GOT3 (cell line): Measurements from ENCODE around the gene EMC6.
"Not testable (repeated sequence)": the region's sequence is repeated elsewhere in the genome, so short reads cannot be mapped to it uniquely, and the experiment has no call there.

Experiments
- DNase-seq: peaks from one replicate; lab custom pipeline; 2025; ENCODE audit warnings: mixed read lengths; lab: John Stamatoyannopoulos, UW

The EMC6 gene

DNA sequence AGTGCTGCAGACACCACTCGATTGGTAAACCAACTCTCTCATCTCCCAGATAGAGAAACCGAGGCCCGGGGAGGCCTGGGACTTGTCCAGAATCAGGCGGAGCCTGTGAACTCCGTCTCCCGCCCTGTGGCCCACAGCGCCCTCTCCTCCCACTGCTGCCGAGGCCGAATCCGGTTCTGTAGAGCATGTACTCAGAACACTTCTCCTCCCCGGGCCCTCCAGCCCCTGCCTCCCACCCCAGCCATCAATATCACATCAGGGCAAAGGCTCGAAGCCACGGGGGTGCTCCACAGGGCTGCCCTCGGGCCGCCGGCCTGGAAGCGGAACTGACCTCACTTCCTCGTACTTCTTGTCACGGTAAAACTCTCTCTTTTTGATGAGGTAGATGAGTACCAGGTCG lies 13.0 kb downstream of the EMC6 start:
- no peak for DNase-seq

DNA sequence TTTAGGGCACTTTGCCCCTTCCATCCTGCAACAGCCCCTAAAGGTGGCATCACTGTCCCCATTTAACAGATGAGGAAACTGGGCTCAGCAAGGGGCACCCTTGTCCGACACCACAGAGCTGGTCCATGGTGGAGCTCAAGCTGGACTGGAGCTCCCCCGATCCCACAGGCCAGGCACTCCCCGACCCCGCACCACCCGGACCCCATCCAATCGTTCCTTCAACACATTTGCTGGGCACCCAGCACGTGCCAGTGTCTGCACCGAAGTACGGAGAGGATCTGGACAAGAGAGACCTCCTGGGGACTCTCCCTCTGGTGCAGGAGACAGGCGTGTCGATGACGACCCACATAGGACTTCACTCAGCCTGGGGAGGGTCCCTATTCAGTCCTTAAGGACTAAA lies 13.4 kb downstream of the EMC6 start:
- DNase-seq: no peak

DNA sequence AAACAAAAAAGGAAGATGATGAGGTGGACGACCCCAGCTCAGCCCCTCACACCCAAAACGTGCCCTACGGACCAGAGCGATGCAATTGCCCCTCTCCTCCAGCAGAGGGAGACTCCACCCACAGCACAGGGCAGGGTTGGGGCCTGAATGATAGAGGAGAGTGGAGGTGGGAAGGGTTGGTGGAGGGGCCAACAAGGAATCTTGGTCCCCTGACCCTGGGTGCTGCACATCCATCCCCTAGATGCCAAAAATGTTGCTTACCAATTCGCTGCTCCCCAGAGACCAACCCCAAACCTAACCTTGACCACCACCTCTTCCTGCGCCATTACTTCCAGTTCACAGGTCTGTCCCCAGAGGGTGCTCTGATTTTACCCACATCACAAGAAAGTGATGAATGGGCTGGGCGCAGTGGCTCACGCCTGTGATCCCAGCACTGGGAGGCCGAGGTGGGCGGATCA lies 14.5 kb downstream of the EMC6 start:
- DNase-seq: no peak

DNA sequence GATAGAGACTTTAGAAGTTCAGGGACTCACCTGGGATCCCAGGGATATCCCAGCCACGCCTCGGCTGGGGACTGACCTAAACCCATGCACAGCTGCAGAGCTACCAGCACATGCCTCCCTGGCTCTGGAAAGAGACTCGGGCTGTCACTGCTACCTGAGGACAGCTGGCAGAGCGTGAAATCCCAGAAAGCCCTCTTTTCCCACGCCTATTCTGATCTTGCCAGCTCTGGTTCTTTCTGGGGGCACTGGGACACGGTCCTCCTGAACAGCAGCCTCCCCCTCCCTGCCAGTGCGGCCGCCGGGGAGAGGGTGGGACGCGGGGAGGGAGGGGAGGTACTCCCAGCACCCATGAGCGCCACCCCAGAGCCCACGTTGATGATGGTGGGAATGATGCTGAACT lies 16.6 kb downstream of the EMC6 start:
- no peak for DNase-seq

DNA sequence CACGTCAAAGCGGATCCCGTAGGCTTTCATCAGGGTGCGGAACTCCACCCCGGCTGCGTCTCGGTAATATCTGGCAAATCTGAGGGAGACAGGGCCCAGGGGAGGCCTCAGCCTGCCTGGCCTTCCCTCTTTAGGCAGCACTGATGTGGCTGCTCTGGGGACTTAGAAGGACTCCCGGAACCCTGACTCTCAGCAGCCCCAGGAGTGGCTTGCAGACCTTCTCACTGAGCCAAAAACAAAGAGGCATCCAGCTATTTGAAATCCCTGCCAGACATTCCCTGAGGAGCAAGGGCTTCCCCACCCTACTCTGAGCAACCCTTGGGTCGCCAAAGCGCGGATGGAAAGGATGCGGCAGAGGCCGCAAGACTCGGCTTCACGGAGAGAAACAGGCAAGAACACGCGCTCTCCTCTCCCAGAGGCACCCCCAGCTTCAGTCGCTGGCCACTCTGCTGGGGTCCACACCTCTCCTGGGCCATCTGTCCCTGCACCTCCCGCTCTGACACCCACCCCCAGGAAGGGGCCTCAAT lies 19.5 kb downstream of the EMC6 start:
- no peak for DNase-seq

DNA sequence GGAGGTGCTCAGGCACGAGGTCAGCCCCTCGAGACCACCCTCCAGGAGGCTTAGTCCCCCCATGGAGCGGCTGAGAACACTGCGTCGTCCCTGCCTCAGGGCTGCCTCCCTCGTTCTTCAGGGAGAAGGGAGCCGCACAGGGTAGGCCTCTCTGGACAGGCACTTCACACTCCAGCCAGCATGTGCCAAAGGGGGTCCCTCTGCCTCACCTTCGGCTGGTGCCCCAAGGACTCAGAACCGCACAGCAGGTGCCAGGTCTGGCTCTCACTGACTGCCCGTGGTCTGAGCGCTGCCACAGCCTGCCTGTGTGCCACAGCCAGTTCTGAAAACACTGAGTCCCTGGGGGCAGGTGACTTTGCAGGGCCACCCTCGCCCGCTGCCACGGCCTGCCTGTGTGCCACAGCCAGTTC lies 20.2 kb downstream of the EMC6 start:
- no peak for DNase-seq

DNA sequence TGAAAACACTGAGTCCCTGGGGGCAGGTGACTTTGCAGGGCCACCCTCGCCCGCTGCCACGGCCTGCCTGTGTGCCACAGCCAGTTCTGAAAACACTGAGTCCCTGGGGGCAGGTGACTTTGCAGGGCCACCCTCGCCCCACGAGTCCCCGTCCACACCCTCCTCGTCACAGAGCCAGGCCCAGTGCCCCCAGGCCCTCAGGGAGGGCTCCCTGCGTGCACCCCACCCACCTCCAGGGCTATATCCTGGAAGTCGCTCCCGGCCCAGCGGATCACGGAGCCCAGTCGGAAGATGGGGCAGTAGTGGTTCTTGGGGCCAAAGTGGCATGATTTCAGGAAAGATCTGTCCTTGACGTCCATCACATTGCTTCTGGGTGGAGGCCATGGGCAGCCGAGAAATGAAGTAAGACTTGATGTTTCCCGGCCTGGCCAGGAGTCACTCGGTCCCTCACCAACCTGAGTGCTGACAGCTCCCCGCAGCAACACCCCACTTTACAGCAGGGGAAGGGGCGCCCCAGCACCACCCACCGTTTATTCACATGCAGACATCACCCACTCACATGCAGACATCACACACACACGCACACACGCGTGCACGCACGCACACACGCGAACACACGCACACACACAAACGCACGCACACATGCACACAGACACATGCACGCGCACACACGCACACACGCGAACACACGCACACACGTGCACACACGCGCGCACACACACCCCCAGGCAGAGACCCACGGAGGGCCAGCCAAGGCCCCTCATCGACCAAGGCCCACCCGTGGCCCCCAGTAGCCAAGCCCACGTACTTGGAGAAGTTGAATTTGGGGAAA lies 20.9 kb downstream of the EMC6 start:
- no peak for DNase-seq

DNA sequence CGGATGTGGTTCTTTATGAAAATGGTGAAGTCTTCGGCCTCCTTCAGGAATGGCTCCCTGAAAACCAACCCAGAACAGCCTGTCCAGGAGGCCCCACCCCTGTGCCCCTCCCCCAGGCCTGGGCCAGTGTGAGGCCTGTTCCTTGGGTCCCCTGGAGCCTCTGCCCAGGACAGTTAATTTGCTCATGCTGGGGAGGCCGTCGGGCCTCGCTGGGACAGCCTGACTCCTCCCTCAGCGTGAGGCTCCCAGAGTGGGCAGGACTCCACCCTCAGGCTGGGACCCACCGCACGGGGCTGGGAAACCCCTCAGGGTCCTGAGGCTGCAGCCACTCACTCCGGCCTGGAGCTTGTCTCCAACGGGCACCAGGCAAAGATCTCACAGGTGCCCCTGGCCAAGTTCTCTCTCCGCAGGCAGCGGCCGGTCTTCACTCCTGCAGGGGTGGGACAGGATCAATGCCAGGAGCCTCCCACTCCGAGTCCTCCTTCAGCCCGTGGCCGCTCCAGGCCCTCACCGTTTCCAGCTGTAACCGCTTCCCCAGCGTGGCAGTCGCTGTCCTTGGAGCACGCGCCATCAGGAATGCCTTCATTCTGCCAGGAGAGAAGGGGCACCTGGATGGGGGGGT lies 21.6 kb downstream of the EMC6 start:
- no peak for DNase-seq

DNA sequence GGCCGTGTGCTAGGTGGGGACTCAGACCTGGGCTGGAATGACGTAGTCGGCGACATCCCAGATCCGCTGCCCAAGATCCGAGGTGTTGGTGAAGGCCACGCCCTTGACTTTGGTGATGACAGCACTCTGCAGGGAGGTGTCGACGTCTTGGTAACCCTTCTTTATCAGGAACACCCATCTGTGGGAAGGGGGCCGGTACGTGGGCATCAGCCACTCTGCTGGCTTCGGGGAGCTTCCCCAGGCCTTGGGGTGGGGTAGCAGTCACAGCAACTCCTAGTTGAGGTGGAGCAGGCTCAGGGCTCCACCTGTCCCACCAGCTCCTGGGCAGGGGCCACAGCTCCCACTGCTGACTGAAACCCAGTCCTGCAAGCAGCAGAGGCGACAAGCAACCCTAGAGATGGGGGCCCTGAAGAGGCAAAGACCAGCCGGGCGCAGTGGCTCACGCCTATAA lies 23.0 kb downstream of the EMC6 start:
- DNase-seq: no peak

DNA sequence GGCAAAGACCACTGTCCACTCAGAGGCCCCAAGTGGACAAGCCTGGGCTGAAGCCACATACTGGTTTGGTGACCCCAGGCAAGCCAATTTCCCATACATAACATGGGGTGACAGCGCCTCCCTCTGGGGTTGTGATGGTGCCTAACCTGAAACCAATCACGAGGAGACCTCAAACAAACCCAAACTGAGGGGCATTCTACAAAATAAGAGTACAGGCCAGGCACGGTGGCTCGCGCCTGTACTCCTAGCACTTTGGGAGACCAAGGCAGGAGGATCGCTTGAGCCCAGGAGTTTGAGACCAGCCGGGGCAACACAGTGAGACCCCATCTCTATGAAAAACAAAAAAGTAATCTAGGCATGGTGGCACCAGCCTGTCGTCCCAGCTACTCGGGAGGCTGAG lies 23.7 kb downstream of the EMC6 start:
- DNase-seq: no peak

DNA sequence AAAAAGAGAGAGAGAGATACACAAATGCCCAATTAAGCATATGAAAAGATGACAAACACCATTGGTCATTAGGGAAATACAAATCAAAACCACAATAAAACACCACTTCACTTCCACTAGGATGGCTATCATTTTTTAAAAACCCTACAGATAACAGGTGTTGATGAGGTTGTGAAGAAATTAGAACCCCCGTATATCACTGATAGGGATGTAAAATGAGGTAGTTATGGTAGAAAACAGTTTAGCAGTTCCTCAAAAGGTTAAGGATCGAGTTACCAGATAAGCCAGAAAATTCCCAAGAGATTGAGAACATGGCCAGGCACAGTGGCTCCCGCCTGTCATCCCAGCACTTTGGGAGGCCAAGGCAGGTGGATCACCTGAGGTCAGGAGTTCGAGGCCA lies 24.5 kb downstream of the EMC6 start:
- no peak for DNase-seq

DNA sequence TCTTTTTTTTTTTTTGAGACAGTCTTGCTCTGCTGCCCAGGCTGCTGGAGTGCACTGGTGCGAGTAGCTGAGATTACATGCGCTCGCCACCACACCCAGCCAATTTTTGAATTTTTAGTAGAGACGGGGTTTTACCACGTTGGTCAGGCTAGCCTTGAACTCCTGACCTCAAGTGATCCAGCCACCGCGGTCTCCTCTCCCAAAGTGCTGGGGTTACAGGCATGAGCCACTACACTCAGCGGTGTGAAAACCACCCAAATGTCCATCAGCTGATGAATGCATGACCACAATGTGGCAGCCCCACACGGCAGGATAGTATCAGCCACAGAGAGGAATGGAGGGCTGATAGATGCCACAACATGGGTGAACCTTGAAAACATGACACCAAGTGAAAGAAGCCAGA lies 25.2 kb downstream of the EMC6 start:
- DNase-seq: no peak

DNA sequence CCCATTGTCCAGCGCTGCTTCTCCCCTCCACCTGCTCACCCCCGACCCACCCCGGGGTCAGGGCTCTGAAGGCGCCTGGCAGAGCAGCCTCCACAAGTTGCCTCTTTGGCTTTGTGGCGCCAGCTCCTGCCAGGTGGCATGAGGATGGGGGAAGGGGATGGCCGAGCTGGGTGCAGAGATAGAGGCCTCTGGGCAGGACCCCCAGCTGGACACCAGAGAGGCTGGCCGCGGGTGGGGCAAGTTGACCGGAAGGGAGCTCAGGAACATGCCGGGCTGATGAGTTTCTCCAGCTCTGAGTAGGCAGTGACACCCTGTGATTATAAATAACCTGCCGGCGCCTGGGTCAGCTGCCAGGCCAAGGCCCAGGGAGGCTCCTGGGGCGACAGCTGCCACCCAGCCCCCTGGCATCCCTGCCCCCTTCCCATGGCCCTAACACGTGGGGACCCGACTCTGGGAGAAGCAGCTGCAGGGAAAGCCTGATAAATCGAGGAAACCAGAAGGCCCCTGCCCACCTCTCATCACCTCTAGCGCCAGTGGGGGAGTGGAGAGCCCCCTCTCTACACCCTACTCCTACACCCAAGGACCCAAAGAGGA lies 26.6 kb downstream of the EMC6 start:
- no peak for DNase-seq

DNA sequence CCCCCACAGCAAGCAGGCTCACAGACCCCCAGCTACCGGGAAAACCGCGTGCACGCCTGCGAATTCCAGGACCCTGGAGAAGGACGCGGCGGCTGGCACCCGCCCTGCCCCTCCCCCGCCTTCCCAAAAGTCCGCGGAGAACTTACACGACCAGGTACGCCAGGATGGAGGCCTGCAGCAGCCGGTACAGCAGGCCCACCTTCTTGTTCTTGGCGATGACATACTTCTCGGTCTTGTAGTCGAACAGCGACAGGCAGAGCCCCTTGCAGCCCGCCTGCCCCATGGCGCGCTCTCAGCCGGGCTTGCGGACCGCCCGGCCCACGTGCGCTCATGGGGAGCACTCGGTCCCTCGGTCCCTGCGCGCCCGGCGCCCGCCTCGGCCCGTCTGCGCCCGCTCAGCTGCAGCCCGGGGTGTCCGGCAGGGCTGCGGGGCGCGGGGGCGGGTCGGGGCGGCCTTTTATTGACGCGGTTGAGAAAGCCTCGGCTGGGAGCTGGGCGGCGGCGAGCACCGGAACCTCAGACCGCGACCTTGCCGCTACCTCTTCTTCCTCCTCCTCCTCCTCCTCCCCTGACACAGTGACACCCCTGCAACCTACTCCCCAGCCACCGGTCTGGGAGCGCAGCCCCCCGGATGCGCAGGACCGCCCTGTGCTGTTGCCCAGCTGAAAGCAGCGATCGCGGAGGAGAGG lies 27.3 kb downstream of the EMC6 start, which contains the start of gene P2RX5:
TSS of gene P2RX5 (minus strand) at position 433 of the 689 bp plus-strand sequence. CDS start at position 283, 150 bp downstream.
- no peak for DNase-seq

DNA sequence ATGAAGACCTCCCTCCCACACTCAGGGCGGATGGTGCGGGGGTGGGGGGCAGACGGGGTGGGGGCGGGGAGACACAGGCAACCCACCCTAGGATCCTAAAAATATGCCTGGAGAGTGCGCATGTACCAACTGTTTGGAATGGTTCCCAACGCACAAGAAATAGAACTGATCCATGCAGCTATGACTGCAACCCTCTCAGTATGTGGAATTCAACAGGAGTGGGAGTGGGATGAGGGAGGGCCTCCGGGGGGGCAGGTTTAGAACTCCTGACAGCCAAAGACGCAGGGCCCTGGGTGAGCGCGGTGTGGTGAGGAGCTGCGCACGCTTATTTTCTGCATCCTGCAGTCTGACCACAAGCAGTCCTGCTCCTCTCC lies 28.5 kb downstream of the EMC6 start:
- DNase-seq: no peak

DNA sequence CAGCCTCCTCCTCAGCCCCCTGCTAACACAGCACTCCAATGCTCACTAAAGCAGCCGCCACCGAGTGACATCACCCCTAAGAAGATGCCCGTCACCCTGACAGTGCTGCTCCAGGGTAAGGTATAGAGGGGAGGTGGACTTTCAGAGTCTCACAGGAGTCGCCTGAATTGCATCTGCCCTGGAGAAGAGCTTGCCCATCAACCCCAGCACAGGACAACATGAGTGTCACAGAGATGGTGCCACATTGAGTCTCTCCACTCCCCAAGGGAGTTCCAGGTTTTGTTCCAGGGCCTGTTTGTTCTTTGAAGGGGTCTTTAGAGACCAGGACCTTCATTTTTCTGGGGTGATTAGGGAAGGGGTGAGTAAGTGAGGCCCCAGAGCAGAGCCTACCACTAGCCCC lies 29.5 kb downstream of the EMC6 start:
- DNase-seq: no peak

DNA sequence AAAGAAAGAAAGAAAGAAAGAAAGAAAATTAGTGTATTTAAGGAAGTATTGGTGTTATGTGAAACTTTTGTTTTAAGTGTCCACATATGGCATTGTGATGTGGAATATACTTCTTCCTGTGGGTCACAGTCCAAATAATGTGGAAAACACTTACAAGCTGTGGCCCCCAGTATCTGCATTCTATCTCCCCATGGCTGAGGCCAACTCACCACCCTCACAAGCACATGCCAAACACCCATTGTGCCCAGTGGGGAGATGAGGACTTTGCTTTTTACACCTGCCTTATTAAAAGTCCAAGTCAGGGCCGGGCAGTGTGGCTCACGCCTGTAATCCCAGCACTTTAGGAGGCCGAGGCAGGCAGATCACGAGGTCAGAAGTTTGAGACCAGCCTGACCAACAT lies 31.3 kb downstream of the EMC6 start:
- DNase-seq: no peak

DNA sequence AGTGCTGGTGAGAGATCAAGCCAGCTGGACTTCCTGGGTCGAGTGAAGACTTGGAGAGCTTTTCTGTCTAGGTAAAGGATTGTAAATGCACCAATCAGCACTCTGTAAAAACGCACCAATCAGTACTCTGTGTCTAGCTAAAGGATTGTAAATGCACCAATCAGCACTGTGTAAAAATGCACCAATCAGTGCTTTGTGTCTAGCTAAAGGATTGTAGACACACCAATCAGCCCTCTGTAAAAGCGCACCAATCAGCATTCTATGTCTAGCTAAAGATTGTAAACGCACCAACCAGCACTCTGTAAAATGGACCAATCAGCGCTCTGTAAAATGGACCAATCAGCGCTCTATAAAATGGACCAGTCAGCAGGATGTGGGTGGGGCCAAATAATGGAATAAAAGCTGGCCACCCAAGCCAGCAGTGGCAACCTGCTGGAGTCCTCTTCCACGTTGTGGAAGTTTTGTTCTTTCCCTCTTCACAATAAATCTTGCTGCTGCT lies 33.5 kb downstream of the EMC6 start:
- DNase-seq: not testable (repeated sequence)

DNA sequence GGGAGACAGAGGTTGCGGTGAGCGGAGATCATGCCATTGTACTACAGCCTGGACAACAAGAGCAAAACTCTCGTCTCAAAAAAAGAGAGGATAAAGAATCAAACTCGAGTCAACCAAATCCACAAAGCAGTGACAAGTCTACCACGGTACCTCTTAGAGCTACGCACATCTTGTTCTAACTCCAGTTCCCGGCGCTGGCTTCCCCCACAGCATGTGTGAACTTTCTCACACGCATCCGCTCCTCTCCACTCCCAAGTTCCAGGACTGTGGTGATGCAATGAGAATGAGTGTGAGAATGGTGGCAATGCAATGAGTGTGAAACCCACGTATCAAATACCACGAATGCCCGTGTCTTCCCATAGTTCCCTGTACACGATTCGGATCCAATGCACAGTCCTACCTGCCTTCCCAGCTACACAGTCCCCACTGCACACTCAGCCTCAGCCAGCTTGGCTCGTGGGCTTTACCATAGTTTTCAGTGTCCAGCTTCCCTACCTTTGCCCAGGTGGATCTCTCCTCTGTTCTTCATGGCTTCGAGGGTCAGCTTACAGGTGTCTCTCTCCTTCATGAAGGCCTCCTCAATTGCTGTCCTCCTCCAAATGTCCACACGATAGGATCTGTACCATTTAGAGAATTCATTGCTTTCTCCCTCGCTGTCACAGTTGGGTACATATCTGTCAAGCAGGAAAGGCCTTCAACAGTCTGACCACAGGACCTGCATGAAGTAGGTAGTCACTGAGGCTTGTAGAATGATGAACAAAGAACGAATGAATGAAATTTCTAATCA lies 36.5 kb downstream of the EMC6 start:
- no peak for DNase-seq

DNA sequence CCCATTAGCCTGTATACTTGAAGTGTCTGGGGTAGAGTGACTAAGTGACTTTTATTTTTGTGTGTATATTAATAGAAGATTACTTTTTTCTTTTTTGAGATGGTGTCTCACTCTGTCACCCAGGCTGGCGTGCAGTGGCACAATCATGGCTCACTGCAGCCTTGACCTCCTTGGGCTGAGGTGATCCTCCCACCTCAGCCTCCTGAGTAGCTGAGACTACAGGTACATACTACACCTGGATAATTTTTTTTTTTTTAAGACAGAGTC lies 37.0 kb downstream of the EMC6 start:
- DNase-seq: not testable (repeated sequence)

DNA sequence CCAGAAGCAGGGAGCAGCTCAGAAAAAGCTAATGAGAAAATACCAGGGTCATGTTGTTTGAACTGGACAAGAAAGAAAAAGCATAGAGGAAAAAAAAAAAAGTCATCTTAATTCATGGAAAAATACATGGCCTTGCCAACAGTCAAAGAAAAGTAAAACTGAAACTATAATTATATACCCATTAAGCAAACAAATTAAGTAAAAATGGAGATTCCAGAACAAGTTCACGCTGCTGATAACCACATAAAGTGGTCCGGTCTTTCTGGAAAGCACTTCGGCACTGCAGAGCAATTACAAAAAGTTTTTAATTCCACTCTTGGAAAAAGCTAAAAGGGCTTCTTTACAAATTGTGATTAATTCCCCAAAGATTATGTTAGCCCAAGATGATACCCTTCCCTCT lies 39.8 kb downstream of the EMC6 start:
- DNase-seq: no peak
